ENCODE measurements around the gene TWF2. TPM values are rescaled to one million over a fixed set of nuclear protein-coding genes. Genes with fewer than 3 reads are reported as not detected.
A peak's percentile ranks its signal among the peaks of the same experiment; 100 is the strongest.

TWF2 gene
- total RNA-seq, 1 donor from 2014 or later = 50.4 TPM

GRCh38 chr3:52200981-52201679 is 37.8 kb downstream of the TWF2 start:
- H3K9me3 ChIP-seq = no peaks in the 10 kb centered on the region

GRCh38 chr3:52198643-52199608 is 40.0 kb downstream of the TWF2 start:
- Histone ChIP-seq H3K36me3 (peaks cover 33% of the 10 kb centered on the region), H3K4me3 (peak overlapping the region; percentile 95), H3K27ac (peak overlapping the region; percentile 90), H3K4me1 (peaks cover 78% of the 10 kb centered on the region), H3K27me3 (no peaks in the 10 kb centered on the region), H3K9me3 (no peaks in the 10 kb centered on the region)
- TF ChIP-seq CTCF (IDR thresholded peaks at IDR 0.05) = no peak
- intact Hi-C loops (cut with DNase I) = no loop called here
- DNase-seq (no peak), ATAC-seq (no peak)

More at GRCh38 chr3:52200981-52201679, 37.8 kb downstream of the TWF2 start:
- intact Hi-C loops (cut with DNase I) = no loop called here
- Histone ChIP-seq H3K27me3 (no peaks in the 10 kb centered on the region), H3K27ac (no peak overlapping the region), H3K36me3 (peaks cover 55% of the 10 kb centered on the region), H3K4me1 (peaks cover 65% of the 10 kb centered on the region), H3K4me3 (no peak overlapping the region)
- peak; percentile 15 for DNase-seq
- TF ChIP-seq CTCF (IDR thresholded peaks at IDR 0.05) = no peak
- ATAC-seq = no peak

GRCh38 chr3:52197842-52198625 is 40.9 kb downstream of the TWF2 start, which contains the start of gene ALAS1:
Gene ALAS1 (plus strand): TSS chr3:52198160. CDS start chr3:52199242, 1,082 bp downstream.
- Histone ChIP-seq H3K4me3 (peak within 1 kb of the TSS; percentile 95), H3K36me3 (peaks cover 24% of the 10 kb centered on the region), H3K9me3 (no peaks in the 10 kb centered on the region), H3K27ac (peak within 1 kb of the TSS; percentile 90), H3K4me1 (peaks cover 70% of the 10 kb centered on the region), H3K27me3 (no peaks in the 10 kb centered on the region)
- intact Hi-C loops (cut with DNase I) = no loop called here
- TF ChIP-seq CTCF (IDR thresholded peaks at IDR 0.05) = peak; percentile 30
- peak; percentile 97 for DNase-seq
- ATAC-seq = peak; percentile 87

- no peaks in the 10 kb centered on the region for H3K9me3 ChIP-seq
- H3K27ac ChIP-seq = peak overlapping the region; percentile 90
- H3K4me3 ChIP-seq = peak overlapping the region; percentile 95
- intact Hi-C loops (cut with DNase I) = no loop called here
- ATAC-seq (no peak), DNase-seq (no peak)
- no peaks in the 10 kb centered on the region for H3K27me3 ChIP-seq
- H3K4me1 ChIP-seq = peaks cover 70% of the 10 kb centered on the region
- H3K36me3 ChIP-seq = peaks cover 18% of the 10 kb centered on the region
- no peak for TF ChIP-seq CTCF (IDR thresholded peaks at IDR 0.05)
These were observed 41.5 kb downstream of the TWF2 start for GRCh38 chr3:52197499-52197841.

- Histone ChIP-seq H3K9me3 (no peaks in the 10 kb centered on the region), H3K4me1 (peaks cover 68% of the 10 kb centered on the region), H3K27me3 (no peaks in the 10 kb centered on the region), H3K27ac (peak overlapping the region; percentile 90), H3K4me3 (no peak overlapping the region), H3K36me3 (peaks cover 14% of the 10 kb centered on the region)
- TF ChIP-seq CTCF (IDR thresholded peaks at IDR 0.05) = no peak
- ATAC-seq (peak; percentile 48), DNase-seq (peak; percentile 84)
- intact Hi-C loops (cut with DNase I) = no loop called here
These were observed 42.0 kb downstream of the TWF2 start for GRCh38 chr3:52196977-52197376.
